ENCODE results near the gene TRABD.

TRABD gene

DNA sequence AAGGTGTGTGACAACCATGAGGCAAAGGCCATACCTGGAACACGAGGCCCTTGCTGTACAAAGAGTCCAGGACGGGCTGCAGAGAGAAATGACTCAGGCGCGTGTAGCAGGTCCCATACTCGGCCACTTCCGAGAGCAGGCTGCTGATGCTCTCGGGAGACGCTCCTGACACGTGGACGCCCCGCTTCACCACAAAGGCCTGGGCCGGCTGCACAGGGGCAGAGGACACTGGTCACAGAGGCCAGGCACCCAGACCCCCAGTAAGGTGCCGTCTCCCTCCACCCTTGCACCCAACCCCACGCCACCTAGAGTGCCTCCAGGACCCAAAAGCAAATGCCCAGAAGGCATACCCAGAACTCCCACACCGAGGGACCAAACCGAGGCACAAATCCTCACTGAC, 43.7 kb downstream of the TRABD start:
- ATAC-seq (ENCODE audit: insufficient read depth, low read depth) (no peak), DNase-seq (no peak)
- H3K4me1 ChIP-seq (ENCODE audit: insufficient read depth, low read length): no peaks in the 10 kb centered on the region
- H3K9me3 ChIP-seq (ENCODE audit: insufficient read depth, low read length, severe bottlenecking): no peaks in the 10 kb centered on the region
- H3K36me3 ChIP-seq (ENCODE audit: insufficient read depth, low read length): peaks cover 55% of the 10 kb centered on the region
- H2AFZ ChIP-seq (ENCODE audit: low read depth, low read length): no peak overlapping the region
- no peak overlapping the region for H3K9ac ChIP-seq (ENCODE audit: low read depth, low read length)
- no peak for TF ChIP-seq EZH2 (IDR thresholded peaks at IDR 0.05; ENCODE audit: borderline replicate concordance, low read depth, low read length, severe bottlenecking)
- TF ChIP-seq CTCF (IDR thresholded peaks at IDR 0.05; ENCODE audit: borderline replicate concordance, extremely low read depth, low read length, poor library complexity, severe bottlenecking): no peak
- no peak overlapping the region for H3K4me3 ChIP-seq (ENCODE audit: low read depth in 1 of 2, low read length in 2 of 2)
- H3K27me3 ChIP-seq (ENCODE audit: insufficient read depth, low read length, poor library complexity): no peaks in the 10 kb centered on the region
- peaks cover 18% of the 10 kb centered on the region for H3K79me2 ChIP-seq (ENCODE audit: insufficient read depth, low read length)
- H3K27ac ChIP-seq (ENCODE audit: low read length): no peak overlapping the region
- H4K20me1 ChIP-seq (ENCODE audit: insufficient read depth, low read length): peaks cover 33% of the 10 kb centered on the region
- no peak overlapping the region for H3K4me2 ChIP-seq (ENCODE audit: insufficient read depth, low read length)

DNA sequence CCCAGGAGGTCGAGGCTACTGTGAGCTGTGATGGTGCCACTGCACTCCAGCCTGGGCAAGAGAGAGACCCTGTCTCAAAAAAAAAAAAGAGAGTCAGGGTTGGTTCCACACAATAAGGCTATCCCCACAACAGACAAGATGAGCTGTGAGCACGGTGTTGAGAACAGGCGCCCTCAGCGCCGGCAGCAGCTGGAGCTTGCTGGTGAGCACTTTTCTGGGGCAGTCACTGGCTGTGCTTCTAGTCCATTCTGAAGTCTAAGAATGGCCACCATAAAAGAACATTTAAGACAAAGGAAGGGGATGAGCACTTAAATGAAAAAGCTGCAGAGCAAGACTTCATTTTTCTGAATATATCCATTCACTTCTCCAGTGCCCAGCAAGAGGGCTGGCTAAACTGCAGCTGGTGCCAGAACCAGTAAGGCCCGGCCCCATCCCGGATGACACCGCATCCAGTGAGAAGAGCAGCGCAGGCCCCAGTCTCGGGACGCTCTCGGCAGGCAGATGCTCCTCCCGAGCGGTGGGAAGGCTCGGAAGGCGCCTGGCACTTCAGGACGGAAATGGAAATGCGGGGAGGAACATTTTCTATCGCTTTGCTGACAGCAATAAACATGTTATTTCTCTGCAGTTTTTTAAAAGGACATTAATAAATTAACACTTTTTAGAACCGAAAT, 46.9 kb downstream of the TRABD start:
- no peak for ATAC-seq (ENCODE audit: insufficient read depth, low read depth)

DNA sequence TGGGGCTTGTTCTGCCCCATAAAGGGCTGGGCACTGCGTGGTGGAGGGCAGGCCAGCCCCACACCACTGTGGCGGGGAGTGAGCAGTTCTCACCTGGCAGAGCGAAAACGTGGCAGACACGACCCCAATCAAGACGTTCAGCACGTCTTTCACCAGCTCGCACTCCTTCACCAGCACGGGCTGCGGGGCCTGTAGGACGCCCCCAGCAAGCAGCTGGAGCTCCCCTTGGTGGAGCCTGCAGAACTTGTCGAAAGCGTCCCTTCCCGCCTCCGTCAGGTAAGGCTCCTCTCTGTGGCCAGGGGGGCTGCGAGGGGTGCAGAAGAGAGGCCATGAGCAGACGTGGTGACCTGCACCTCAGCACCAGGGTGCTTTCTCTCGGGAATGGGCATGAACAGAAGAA, 47.5 kb downstream of the TRABD start:
- ATAC-seq (ENCODE audit: insufficient read depth, low read depth) (no peak), DNase-seq (no peak)
- Histone ChIP-seq H3K9ac (ENCODE audit: low read depth, low read length) (no peak overlapping the region), H2AFZ (ENCODE audit: low read depth, low read length) (no peak overlapping the region), H3K4me3 (ENCODE audit: low read depth in 1 of 2, low read length in 2 of 2) (no peak overlapping the region), H3K27ac (ENCODE audit: low read length) (no peak overlapping the region), H4K20me1 (ENCODE audit: insufficient read depth, low read length) (peaks cover 35% of the 10 kb centered on the region), H3K9me3 (ENCODE audit: insufficient read depth, low read length, severe bottlenecking) (no peaks in the 10 kb centered on the region), H3K27me3 (ENCODE audit: insufficient read depth, low read length, poor library complexity) (no peaks in the 10 kb centered on the region), H3K4me1 (ENCODE audit: insufficient read depth, low read length) (no peaks in the 10 kb centered on the region), H3K36me3 (ENCODE audit: insufficient read depth, low read length) (peaks cover 41% of the 10 kb centered on the region), H3K79me2 (ENCODE audit: insufficient read depth, low read length) (peaks cover 53% of the 10 kb centered on the region), H3K4me2 (ENCODE audit: insufficient read depth, low read length) (no peak overlapping the region)
- TF ChIP-seq EZH2 (IDR thresholded peaks at IDR 0.05; ENCODE audit: borderline replicate concordance, low read depth, low read length, severe bottlenecking) (no peak), CTCF (IDR thresholded peaks at IDR 0.05; ENCODE audit: borderline replicate concordance, extremely low read depth, low read length, poor library complexity, severe bottlenecking) (no peak)

More for the DNA sequence above, 46.9 kb downstream of the TRABD start:
- peaks cover 48% of the 10 kb centered on the region for H3K79me2 ChIP-seq (ENCODE audit: insufficient read depth, low read length)
- H2AFZ ChIP-seq (ENCODE audit: low read depth, low read length): no peak overlapping the region
- H3K27ac ChIP-seq (ENCODE audit: low read length): no peak overlapping the region
- peaks cover 35% of the 10 kb centered on the region for H4K20me1 ChIP-seq (ENCODE audit: insufficient read depth, low read length)
- TF ChIP-seq CTCF (IDR thresholded peaks at IDR 0.05; ENCODE audit: borderline replicate concordance, extremely low read depth, low read length, poor library complexity, severe bottlenecking) (no peak), EZH2 (IDR thresholded peaks at IDR 0.05; ENCODE audit: borderline replicate concordance, low read depth, low read length, severe bottlenecking) (no peak)
- DNase-seq: no peak
- H3K4me3 ChIP-seq (ENCODE audit: low read depth in 1 of 2, low read length in 2 of 2): no peak overlapping the region
- no peaks in the 10 kb centered on the region for H3K27me3 ChIP-seq (ENCODE audit: insufficient read depth, low read length, poor library complexity)
- no peaks in the 10 kb centered on the region for H3K4me1 ChIP-seq (ENCODE audit: insufficient read depth, low read length)
- no peaks in the 10 kb centered on the region for H3K9me3 ChIP-seq (ENCODE audit: insufficient read depth, low read length, severe bottlenecking)
- H3K9ac ChIP-seq (ENCODE audit: low read depth, low read length): no peak overlapping the region
- H3K36me3 ChIP-seq (ENCODE audit: insufficient read depth, low read length): peaks cover 48% of the 10 kb centered on the region
- no peak overlapping the region for H3K4me2 ChIP-seq (ENCODE audit: insufficient read depth, low read length)
